Activated T-helper 9 cell treated with anti-CD3 and anti-CD28 coated beads, Interleukin-2, amount 50 U/mL, for 16 hours (primary cell): ENCODE measurements around the gene SMAD7.

Source experiments
- DNase-seq: peaks from one replicate; pipeline ENCODE4 v3.0.0-alpha.2; 2020; ENCODE audit warnings: low read depth

SMAD7 gene

GRCh38 chr18:48986851-48987761, 36.3 kb upstream of the SMAD7 start:
- DNase-seq = no peak

GRCh38 chr18:48985161-48985560, 34.4 kb upstream of the SMAD7 start:
- no peak for DNase-seq

- no peak for DNase-seq
Measured at GRCh38 chr18:48983793-48984437, 33.1 kb upstream of the SMAD7 start.

GRCh38 chr18:48982266-48982665, 31.5 kb upstream of the SMAD7 start:
- no peak for DNase-seq

GRCh38 chr18:48979944-48980890, 29.5 kb upstream of the SMAD7 start:
- no peak for DNase-seq

GRCh38 chr18:48977914-48978313, 27.1 kb upstream of the SMAD7 start:
- no peak for DNase-seq

GRCh38 chr18:48975817-48976649, 25.3 kb upstream of the SMAD7 start:
- peak; percentile 52 for DNase-seq

GRCh38 chr18:48975120-48975816, 24.5 kb upstream of the SMAD7 start:
- no peak for DNase-seq

GRCh38 chr18:48974304-48975119, 23.7 kb upstream of the SMAD7 start:
- no peak for DNase-seq

- DNase-seq = no peak
Measured at GRCh38 chr18:48973731-48974130, 23.0 kb upstream of the SMAD7 start.

GRCh38 chr18:48968412-48969215, 17.8 kb upstream of the SMAD7 start:
- DNase-seq = no peak

GRCh38 chr18:48967545-48967944, 16.8 kb upstream of the SMAD7 start:
- DNase-seq = no peak

GRCh38 chr18:48966523-48966922, 15.8 kb upstream of the SMAD7 start:
- no peak for DNase-seq

GRCh38 chr18:48963586-48964470, 13.1 kb upstream of the SMAD7 start:
- no peak for DNase-seq

- DNase-seq = no peak
Measured at GRCh38 chr18:48962994-48963561, 12.3 kb upstream of the SMAD7 start.

- DNase-seq = no peak
Measured at GRCh38 chr18:48962252-48962993, 11.7 kb upstream of the SMAD7 start.

GRCh38 chr18:48961547-48961946, 10.8 kb upstream of the SMAD7 start:
- DNase-seq = no peak
